K562 (cell line): Measurements from ENCODE around the gene CAMK2D.

Source experiments
- ATF7 ChIP-seq: fragments of 450-650 bp; IDR thresholded peaks from 2 replicates; pipeline ENCODE4 v1.7.1; 2014; ENCODE audit warnings: mild to moderate bottlenecking, moderate library complexity
- EP300 ChIP-seq: IDR thresholded peaks from 2 replicates; pipeline ENCODE4 v1.6.1; 2012; ENCODE audit warnings: low read length, improper control_type of control experiment
- GATA2 ChIP-seq: sonication (generic); formaldehyde crosslinking; IDR thresholded peaks from 2 replicates; pipeline ENCODE4 v1.4.0; 2020; ENCODE audit warnings: mild to moderate bottlenecking, missing genetic modification reagents
- GATAD2B ChIP-seq: fragments of 450-650 bp; IDR thresholded peaks from 2 replicates; pipeline ENCODE4 v1.6.1; 2017; ENCODE audit warnings: mild to moderate bottlenecking, borderline replicate concordance
- HDGF ChIP-seq: fragments of 450-650 bp; IDR thresholded peaks from 2 replicates; pipeline ENCODE4 v1.6.1; 2016
- JUN ChIP-seq, 2 experiments: sonication (generic) in 1 of 2; formaldehyde crosslinking in 1 of 2; IDR thresholded peaks; 2 replicates each; pipeline versions ENCODE4 v1.6.1 to v1.8.0; 2012 to 2022; ENCODE audit warnings: borderline replicate concordance in 2 of 2, mild to moderate bottlenecking in 2 of 2, improper control_type of control experiment in 1 of 2, low read depth in 1 of 2, low read length in 1 of 2, missing genetic modification reagents in 1 of 2
- PHF20 ChIP-seq: fragments of 450-650 bp; IDR thresholded peaks from 2 replicates; pipeline ENCODE4 v1.6.1; 2018; ENCODE audit not compliant: partially characterized antibody
- RAD21 ChIP-seq, 2 experiments: fragments of 250-450 bp in 1 of 2; fragments of 450-650 bp in 1 of 2; sonication (Bioruptor Pico) in 1 of 2; formaldehyde crosslinking in 1 of 2; IDR thresholded peaks in 1 of 2; conservative IDR thresholded peaks in 1 of 2; 2 replicates each; pipeline versions ENCODE4 v1.4.0 to v1.8.0; 2020 to 2022; ENCODE audit warnings: mild to moderate bottlenecking in 2 of 2, moderate library complexity in 1 of 2
- SMC3 ChIP-seq: conservative IDR thresholded peaks from 2 replicates; pipeline ENCODE4 v1.6.1; 2011; ENCODE audit warnings: low read depth, low read length, improper control_type of control experiment; ENCODE audit not compliant: insufficient read depth
- ZNF12 ChIP-seq: sonication (generic); formaldehyde crosslinking; IDR thresholded peaks from 2 replicates; pipeline ENCODE4 v1.4.0; 2020; ENCODE audit warnings: mild to moderate bottlenecking, missing genetic modification reagents
- TF ChIP-seq, protein P1 (sequence below): fragments of 450-650 bp; IDR thresholded peaks from 2 replicates; pipeline ENCODE4 v1.6.1; 2018; ENCODE audit not compliant: partially characterized antibody
- TF ChIP-seq, protein P2 (sequence below), 3 experiments: IDR thresholded peaks in 2 of 3; conservative IDR thresholded peaks in 1 of 3; 2 replicates each; pipeline ENCODE4 v1.5.1; 2011 to 2012; ENCODE audit warnings: low read length in 3 of 3, mild to moderate bottlenecking in 3 of 3, control low read depth in 2 of 3, improper control_type of control experiment in 1 of 3, inconsistent platforms in 1 of 3, low read depth in 1 of 3, mixed read lengths in 1 of 3, moderate library complexity in 1 of 3; ENCODE audit not compliant: insufficient read depth in 2 of 3

- TF ChIP-seq GATAD2B (no peak), ZNF12 (CRISPR knock-in tag) (no peak), PHF20 (no peak), ATF7 (no peak), GATA2 (no peak), SMC3 (no peak), JUN (IDR thresholded peaks at IDR 0.05; ENCODE audit: borderline replicate concordance, low read depth, low read length) (no peak), JUN (CRISPR knock-in tag; IDR thresholded peaks at IDR 0.05; ENCODE audit: borderline replicate concordance) (no peak), EP300 (no peak), HDGF (no peak), RAD21 (CRISPR knock-in tag; conservative IDR thresholded peaks at IDR 0.05 in 1 of 2, IDR thresholded peaks at IDR 0.05 in 1 of 2) (no peak)
- TF ChIP-seq, protein P1, sequence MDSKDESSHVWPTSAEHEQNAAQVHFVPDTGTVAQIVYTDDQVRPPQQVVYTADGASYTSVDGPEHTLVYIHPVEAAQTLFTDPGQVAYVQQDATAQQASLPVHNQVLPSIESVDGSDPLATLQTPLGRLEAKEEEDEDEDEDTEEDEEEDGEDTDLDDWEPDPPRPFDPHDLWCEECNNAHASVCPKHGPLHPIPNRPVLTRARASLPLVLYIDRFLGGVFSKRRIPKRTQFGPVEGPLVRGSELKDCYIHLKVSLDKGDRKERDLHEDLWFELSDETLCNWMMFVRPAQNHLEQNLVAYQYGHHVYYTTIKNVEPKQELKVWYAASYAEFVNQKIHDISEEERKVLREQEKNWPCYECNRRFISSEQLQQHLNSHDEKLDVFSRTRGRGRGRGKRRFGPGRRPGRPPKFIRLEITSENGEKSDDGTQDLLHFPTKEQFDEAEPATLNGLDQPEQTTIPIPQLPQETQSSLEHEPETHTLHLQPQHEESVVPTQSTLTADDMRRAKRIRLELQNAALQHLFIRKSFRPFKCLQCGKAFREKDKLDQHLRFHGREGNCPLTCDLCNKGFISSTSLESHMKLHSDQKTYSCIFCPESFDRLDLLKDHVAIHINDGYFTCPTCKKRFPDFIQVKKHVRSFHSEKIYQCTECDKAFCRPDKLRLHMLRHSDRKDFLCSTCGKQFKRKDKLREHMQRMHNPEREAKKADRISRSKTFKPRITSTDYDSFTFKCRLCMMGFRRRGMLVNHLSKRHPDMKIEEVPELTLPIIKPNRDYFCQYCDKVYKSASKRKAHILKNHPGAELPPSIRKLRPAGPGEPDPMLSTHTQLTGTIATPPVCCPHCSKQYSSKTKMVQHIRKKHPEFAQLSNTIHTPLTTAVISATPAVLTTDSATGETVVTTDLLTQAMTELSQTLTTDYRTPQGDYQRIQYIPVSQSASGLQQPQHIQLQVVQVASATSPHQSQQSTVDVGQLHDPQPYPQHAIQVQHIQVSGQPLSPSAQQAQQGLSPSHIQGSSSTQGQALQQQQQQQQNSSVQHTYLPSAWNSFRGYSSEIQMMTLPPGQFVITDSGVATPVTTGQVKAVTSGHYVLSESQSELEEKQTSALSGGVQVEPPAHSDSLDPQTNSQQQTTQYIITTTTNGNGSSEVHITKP: no peak
- TF ChIP-seq, protein P2, sequence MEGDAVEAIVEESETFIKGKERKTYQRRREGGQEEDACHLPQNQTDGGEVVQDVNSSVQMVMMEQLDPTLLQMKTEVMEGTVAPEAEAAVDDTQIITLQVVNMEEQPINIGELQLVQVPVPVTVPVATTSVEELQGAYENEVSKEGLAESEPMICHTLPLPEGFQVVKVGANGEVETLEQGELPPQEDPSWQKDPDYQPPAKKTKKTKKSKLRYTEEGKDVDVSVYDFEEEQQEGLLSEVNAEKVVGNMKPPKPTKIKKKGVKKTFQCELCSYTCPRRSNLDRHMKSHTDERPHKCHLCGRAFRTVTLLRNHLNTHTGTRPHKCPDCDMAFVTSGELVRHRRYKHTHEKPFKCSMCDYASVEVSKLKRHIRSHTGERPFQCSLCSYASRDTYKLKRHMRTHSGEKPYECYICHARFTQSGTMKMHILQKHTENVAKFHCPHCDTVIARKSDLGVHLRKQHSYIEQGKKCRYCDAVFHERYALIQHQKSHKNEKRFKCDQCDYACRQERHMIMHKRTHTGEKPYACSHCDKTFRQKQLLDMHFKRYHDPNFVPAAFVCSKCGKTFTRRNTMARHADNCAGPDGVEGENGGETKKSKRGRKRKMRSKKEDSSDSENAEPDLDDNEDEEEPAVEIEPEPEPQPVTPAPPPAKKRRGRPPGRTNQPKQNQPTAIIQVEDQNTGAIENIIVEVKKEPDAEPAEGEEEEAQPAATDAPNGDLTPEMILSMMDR (IDR thresholded peaks at IDR 0.05 in 2 of 3, conservative IDR thresholded peaks at IDR 0.05 in 1 of 3; ENCODE audit: insufficient read depth in 2 of 3, low read depth in 1 of 3, low read length in 3 of 3): no peak
Observed at GRCh38 chr4:113446019-113446418, 315.5 kb downstream of the CAMK2D start.
